IMR-90 (cell line): ENCODE measurements around the gene PSAP. TPM values are rescaled to one million over a fixed set of nuclear protein-coding genes. Genes with fewer than 3 reads are reported as not detected.

ENCODE experiments used
- ATAC-seq: fragments of 200-7000 bp; cut with Tn5 transposase; 2 replicates; pipeline ENCODE4 v1.9.1; 2020; ENCODE audit warnings: low read depth, mild to moderate bottlenecking, moderate library complexity
- BruUV-seq: library from RNA; stranded (reverse); fragments of 400-500 nt; replicated peaks from 2 replicates; lab custom pipeline; 2021; lab: Mats Ljungman, UMichigan
- CTCF ChIA-PET: fragments of 300-600 bp; formaldehyde crosslinking; extraction: SDS; loops from one replicate; lab custom pipeline; 2021; ENCODE audit warnings: antibody characterized with exemption; lab: Yijun Ruan, JAX
- POLR2A ChIA-PET: fragments of 300-600 bp; sonication (Branson Sonifier 250); formaldehyde crosslinking; loops from one replicate; lab custom pipeline; 2022; ENCODE audit warnings: antibody characterized with exemption; ENCODE audit not compliant: unreplicated experiment; lab: Charles Lee
- DNase-seq: peaks from one replicate; pipeline ENCODE4 v3.0.0; 2013
- H2AFZ ChIP-seq: replicated peaks from 2 replicates; pipeline ENCODE3; 2013; ENCODE audit warnings: low read length, mild to moderate bottlenecking; ENCODE audit not compliant: poor library complexity
- H2AK5ac ChIP-seq: 2 replicates; pipeline ENCODE4 v1.6.1; 2013; ENCODE audit warnings: low read depth, low read length, inconsistent platforms
- H2AK9ac ChIP-seq: replicated peaks from 2 replicates; pipeline ENCODE3; 2013; ENCODE audit warnings: mild to moderate bottlenecking, low read depth, low read length, moderate library complexity; ENCODE audit not compliant: poor library complexity
- H2BK120ac ChIP-seq: 2 replicates; pipeline ENCODE4 v1.6.1; 2013; ENCODE audit warnings: low read depth, low read length, inconsistent platforms
- H2BK15ac ChIP-seq: 3 replicates; pipeline ENCODE4 v1.6.1; 2013; ENCODE audit warnings: low read depth, low read length, inconsistent platforms
- H2BK20ac ChIP-seq: 2 replicates; pipeline ENCODE4 v1.6.1; 2013; ENCODE audit warnings: low read depth, mild to moderate bottlenecking, inconsistent platforms, low read length, moderate library complexity
- H2BK5ac ChIP-seq: 2 replicates; pipeline ENCODE4 v1.6.1; 2013; ENCODE audit warnings: mild to moderate bottlenecking, low read depth, low read length, inconsistent platforms; ENCODE audit not compliant: poor library complexity, severe bottlenecking
- H3K14ac ChIP-seq: replicated peaks from 2 replicates; pipeline ENCODE4 v1.6.1; 2013; ENCODE audit warnings: low read depth, low read length, inconsistent platforms
- H3K18ac ChIP-seq: 2 replicates; pipeline ENCODE4 v1.6.1; 2013; ENCODE audit warnings: low read depth, low read length, control low read depth
- H3K23ac ChIP-seq: 2 replicates; pipeline ENCODE4 v1.6.1; 2013; ENCODE audit warnings: low read depth, low read length, inconsistent platforms
- H3K27ac ChIP-seq: 2 replicates; pipeline ENCODE4 v1.5.1; 2013; ENCODE audit warnings: mild to moderate bottlenecking, control low read depth, low read length; ENCODE audit not compliant: insufficient read depth
- H3K27me3 ChIP-seq: 2 replicates; pipeline ENCODE4 v1.6.1; 2013; ENCODE audit warnings: low read length; ENCODE audit not compliant: control insufficient read depth, insufficient read depth
- H3K36me3 ChIP-seq: 2 replicates; pipeline ENCODE4 v1.6.1; 2013; ENCODE audit warnings: low read length, mixed read lengths; ENCODE audit not compliant: control insufficient read depth, insufficient read depth
- H3K4ac ChIP-seq: 2 replicates; pipeline ENCODE4 v1.6.1; 2013; ENCODE audit warnings: low read depth, low read length, inconsistent platforms
- H3K4me1 ChIP-seq: 2 replicates; pipeline ENCODE4 v1.6.1; 2013; ENCODE audit warnings: low read length, mixed read lengths; ENCODE audit not compliant: control insufficient read depth, insufficient read depth
- H3K4me2 ChIP-seq: 2 replicates; pipeline ENCODE4 v1.6.1; 2013; ENCODE audit warnings: low read depth, mild to moderate bottlenecking, control low read depth, low read length, moderate library complexity
- H3K4me3 ChIP-seq: 2 replicates; pipeline ENCODE4 v1.5.1; 2013; ENCODE audit warnings: low read depth, mild to moderate bottlenecking, control low read depth, low read length, moderate library complexity; ENCODE audit not compliant: insufficient read depth
- H3K56ac ChIP-seq: 2 replicates; pipeline ENCODE4 v1.6.1; 2013; ENCODE audit warnings: low read length, inconsistent platforms; ENCODE audit not compliant: insufficient read depth; ENCODE audit errors: extremely low read depth
- H3K79me1 ChIP-seq, 2 experiments: 2 replicates each; pipeline ENCODE4 v1.6.1; 2013; ENCODE audit warnings: low read length in 2 of 2, inconsistent platforms in 1 of 2, low read depth in 1 of 2
- H3K9ac ChIP-seq: 2 replicates; pipeline ENCODE4 v1.6.1; 2013; ENCODE audit warnings: low read depth, low read length, control low read depth
- H3K9me1 ChIP-seq: 2 replicates; pipeline ENCODE4 v1.6.1; 2013; ENCODE audit warnings: low read length, inconsistent platforms; ENCODE audit not compliant: insufficient read depth
- H3K9me3 ChIP-seq: 2 replicates; pipeline ENCODE4 v1.6.1; 2013; ENCODE audit warnings: low read length; ENCODE audit not compliant: control insufficient read depth, insufficient read depth
- H4K20me1 ChIP-seq: 2 replicates; pipeline ENCODE4 v1.6.1; 2013; ENCODE audit warnings: low read length, inconsistent platforms; ENCODE audit not compliant: insufficient read depth
- H4K5ac ChIP-seq: 2 replicates; pipeline ENCODE4 v1.6.1; 2013; ENCODE audit warnings: mild to moderate bottlenecking, low read depth, low read length, control low read depth
- H4K8ac ChIP-seq, 2 experiments: 2 replicates each; pipeline ENCODE4 v1.6.1; 2013; ENCODE audit warnings: low read depth in 2 of 2, low read length in 2 of 2, control low read depth in 1 of 2, inconsistent platforms in 1 of 2
- H4K91ac ChIP-seq: 2 replicates; pipeline ENCODE4 v1.6.1; 2013; ENCODE audit warnings: low read depth, low read length, inconsistent platforms; ENCODE audit not compliant: insufficient read depth
- CEBPB ChIP-seq: IDR thresholded peaks from 2 replicates; pipeline ENCODE4 v1.6.1; 2012; ENCODE audit warnings: low read depth, low read length, improper control_type of control experiment
- RFX5 ChIP-seq: IDR thresholded peaks from 2 replicates; pipeline ENCODE4 v1.8.0; 2012; ENCODE audit warnings: low read depth, mild to moderate bottlenecking, low read length, moderate library complexity
- WGBS, 2 experiments: methylation state at CpG; one replicate each; pipeline versions ENCODE4 v1.1.5 to v1.1.7; 2013; ENCODE audit warnings: missing lambda C conversion rate in 2 of 2; ENCODE audit not compliant: insufficient read length in 1 of 2; ENCODE audit errors: extremely low coverage in 2 of 2; 5-methylcytosine and 5-hydroxymethylcytosine counted together
- dilution Hi-C: fragments of 300-500 bp; cut with HindIII; formaldehyde crosslinking; loops from one replicate; pipeline ENCODE4 v1.14.3; 2018; ENCODE audit warnings: low sequenced_read_pairs; ENCODE audit not compliant: unreplicated experiment
- in situ Hi-C: fragments of 300-500 bp; cut with MboI; formaldehyde crosslinking; loops from 3 replicates; pipeline ENCODE4 v1.14.3; 2019; ENCODE audit warnings: low sequenced_read_pairs, inconsistent platforms, mixed read lengths
- intact Hi-C: fragments of 100-400 bp; cut with micrococcal nuclease; formaldehyde crosslinking; loops from 2 replicates; pipeline ENCODE4 v1.10.0; 2022
- polyA plus RNA-seq, 3 experiments: library from polyadenylated mRNA; depleted of rRNA; stranded (reverse); fragments of >200 nt; gene quantifications; 2 replicates each; pipeline ENCODE4 v1.2.3, GENCODE V29; 2012; ENCODE audit warnings: low replicate concordance in 1 of 3
- total RNA-seq: library from RNA; depleted of rRNA; stranded (reverse); fragments of >200 nt; gene quantifications from 2 replicates; pipeline ENCODE4 v1.2.3, GENCODE V29; 2012

Gene PSAP
- total and polyA plus RNA-seq, 2 of the 4 experiments (the other 2 are of a cell fraction) = 216 to 876 TPM

- ATAC-seq (no peak), DNase-seq (no peak)
- Histone ChIP-seq H4K5ac (no peak overlapping the region), H3K4me1 (no peaks in the 10 kb centered on the region), H3K18ac (no peak overlapping the region), H3K4me2 (no peak overlapping the region), H2BK15ac (no peak overlapping the region), H4K91ac (no peak overlapping the region), H3K79me1 (no peaks in the 10 kb centered on the region), H2BK120ac (no peak overlapping the region), H2BK20ac (no peak overlapping the region), H3K36me3 (peaks cover 3% of the 10 kb centered on the region; the same call in 1 of the 2 replicates), H4K20me1 (peaks cover 10% of the 10 kb centered on the region), H4K8ac (no peak overlapping the region), H2AFZ (no peak overlapping the region), H3K9ac (no peak overlapping the region), H3K27ac (no peak overlapping the region), H3K4me3 (no peak overlapping the region), H2AK9ac (no peak overlapping the region), H3K23ac (no peak overlapping the region), H2AK5ac (no peak overlapping the region), H3K9me1 (no peaks in the 10 kb centered on the region; the same call in 1 of the 2 replicates), H3K14ac (no peak overlapping the region), H3K4ac (no peak overlapping the region), H3K9me3 (no peaks in the 10 kb centered on the region), H3K56ac (no peak overlapping the region), H3K27me3 (peaks cover 14% of the 10 kb centered on the region), H2BK5ac (no peak overlapping the region)
- ChIA-PET CTCF (interaction anchor here (0.6 kb wide), 1 partner anchor 91 kb away, joined by 3 read pairs; no protein-coding TSS in a partner anchor), POLR2A (no interaction called here)
- no CpG with 5 or more reads among the region's 13 CpGs for WGBS, 2 experiments
- in situ Hi-C loops = loop anchor here (10.0 kb wide), 2 partner anchors 425 to 495 kb away; partner anchors contain the start of gene SLC29A3
- no peak for TF ChIP-seq CEBPB
- TF ChIP-seq RFX5 = no peak
- BruUV-seq = no TSS peak
- intact Hi-C loops = loop anchor here (5.0 kb wide), 2 partner anchors 98 to 113 kb away; no protein-coding TSS in a partner anchor
- dilution Hi-C loops = no loop called here
Measured at GRCh38 chr10:71810048-71810750, 40.9 kb downstream of the PSAP start.
